ENCODE measurements around the gene TUBB6.
A peak's percentile ranks its signal among the peaks of the same experiment; 100 is the strongest.

TUBB6 gene

DNA sequence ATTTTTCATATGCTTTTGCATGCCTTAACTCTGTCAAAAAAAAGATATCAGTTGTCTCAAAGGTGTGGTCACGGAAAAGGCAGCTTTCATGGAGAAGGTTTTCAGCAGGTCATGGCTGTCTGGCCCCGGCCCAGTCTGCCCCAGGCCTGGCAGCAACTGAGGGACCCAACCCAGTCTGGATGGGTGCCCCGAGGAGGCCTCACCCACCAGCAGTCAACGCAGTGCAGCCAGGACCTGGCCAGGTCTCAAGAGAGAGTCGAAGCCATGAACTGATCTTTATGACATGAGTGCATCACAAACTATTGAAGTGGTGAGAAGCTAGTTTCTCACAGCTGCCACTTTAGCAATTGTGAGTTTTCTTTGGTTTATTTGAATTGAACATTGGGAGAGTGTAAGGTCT lies 7.9 kb downstream of the TUBB6 start:
- no peak for DNase-seq

- DNase-seq = no peak
Observed at GRCh38 chr18:12317664-12318333, 9.8 kb downstream of the TUBB6 start.

DNA sequence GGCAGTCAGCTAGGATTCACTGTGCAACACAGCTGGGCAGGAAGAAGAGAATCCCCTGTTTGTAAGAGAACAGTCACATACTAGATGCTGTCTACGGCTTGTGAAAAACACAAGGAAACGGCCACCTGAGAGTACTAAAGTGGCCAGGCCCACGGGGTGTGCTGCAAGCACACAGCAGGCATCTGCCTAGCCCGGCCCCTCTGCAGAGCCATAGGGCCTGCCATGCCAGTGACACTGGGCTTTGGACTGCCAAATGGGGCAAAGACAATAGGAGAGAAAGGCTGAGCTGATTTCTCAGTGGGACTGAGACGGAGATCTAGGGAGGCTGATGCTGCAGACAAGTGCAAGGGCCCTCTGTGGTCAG lies 10.3 kb downstream of the TUBB6 start:
- no peak for DNase-seq

GRCh38 chr18:12318857-12319256 lies 10.8 kb downstream of the TUBB6 start:
- DNase-seq = no peak

GRCh38 chr18:12321333-12321732 lies 13.3 kb downstream of the TUBB6 start:
- DNase-seq = no peak

GRCh38 chr18:12324991-12325725 lies 17.1 kb downstream of the TUBB6 start:
- DNase-seq = no peak

GRCh38 chr18:12325726-12326245 lies 17.7 kb downstream of the TUBB6 start:
- no peak for DNase-seq

- DNase-seq = no peak
Observed at GRCh38 chr18:12326711-12327460, 18.8 kb downstream of the TUBB6 start.

DNA sequence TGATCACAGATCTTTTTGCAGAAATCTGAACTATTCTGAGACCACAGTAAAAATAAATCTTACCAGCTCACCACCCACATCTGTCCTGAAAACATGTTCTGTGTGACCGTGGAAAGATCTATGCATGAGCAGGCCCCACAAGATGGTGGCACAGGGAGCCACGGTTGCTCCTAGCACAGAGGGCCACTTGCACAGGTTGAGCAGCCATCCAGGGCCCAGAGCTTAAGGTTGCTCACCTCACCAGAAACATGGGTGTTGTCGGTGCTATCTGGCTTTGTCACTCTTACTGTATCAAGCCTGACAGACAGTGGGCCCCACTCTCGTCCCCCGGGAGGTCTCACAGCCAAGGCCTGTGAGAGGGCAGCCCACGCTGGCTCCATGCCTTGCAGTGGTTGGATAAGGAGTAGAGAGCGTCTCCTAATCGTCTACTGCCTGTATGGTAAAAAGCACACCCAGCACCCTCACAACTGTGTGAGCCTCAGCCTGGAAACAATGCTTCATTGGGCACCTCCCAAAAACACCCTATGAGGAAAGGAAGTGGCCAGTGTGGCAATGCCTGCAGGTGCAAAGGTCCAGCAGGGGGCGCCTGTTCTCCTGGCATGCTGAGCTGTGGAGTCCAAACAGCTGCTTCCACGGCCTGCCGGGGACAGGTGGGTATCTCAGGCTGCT lies 19.6 kb downstream of the TUBB6 start:
- peak; percentile 87 for DNase-seq

DNA sequence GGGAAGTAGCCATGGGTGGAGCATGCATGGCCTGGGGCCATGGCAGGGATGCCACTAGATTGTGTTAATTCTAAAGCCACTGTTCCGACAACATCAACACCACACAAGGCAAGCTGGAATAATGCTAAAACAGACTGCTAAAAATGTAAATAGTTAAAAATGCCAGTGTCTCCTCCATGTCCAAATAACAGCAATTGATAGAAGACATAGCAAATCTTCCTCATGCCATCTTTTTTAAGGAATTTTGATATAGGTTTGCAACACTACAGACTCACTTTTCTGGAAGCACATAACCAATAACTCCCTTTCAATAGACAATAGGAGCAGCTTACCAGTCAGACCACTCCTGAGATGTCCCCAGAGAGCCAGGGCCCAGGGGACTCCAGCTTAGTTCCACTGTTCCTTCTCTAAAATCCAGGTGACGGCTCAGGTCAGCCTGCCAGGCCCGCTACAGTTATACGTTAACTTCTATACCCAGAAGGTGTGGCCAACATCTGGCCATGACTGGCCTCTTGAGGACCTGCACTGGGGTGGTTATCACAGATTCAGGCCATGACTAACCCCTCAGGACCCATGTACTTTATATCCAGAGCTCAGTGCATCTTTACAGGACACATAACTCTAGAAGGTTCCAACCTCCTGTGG lies 20.3 kb downstream of the TUBB6 start:
- DNase-seq = no peak

- no peak for DNase-seq
Observed at GRCh38 chr18:12329125-12329698, 21.2 kb downstream of the TUBB6 start.

DNA sequence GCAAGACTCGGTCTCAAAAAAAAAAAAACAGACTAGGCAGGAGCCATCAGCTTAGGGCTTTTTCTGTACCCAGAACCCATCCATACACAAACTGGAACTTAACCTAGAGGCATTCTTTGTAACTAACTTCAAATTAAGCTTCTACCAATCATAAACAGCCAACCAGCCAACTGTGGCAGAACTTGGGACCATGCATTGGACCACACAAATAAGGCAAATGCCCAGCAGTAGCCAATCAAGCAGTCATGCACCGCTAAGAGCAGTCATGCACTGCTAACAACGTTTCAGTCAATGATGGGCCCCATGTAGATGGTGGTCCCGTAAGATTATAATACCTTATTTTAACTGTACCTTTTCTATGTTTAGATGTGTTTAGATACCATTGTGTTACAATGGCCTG lies 22.7 kb downstream of the TUBB6 start:
- DNase-seq = no peak

GRCh38 chr18:12333506-12334290 lies 25.7 kb downstream of the TUBB6 start:
- DNase-seq = no peak

GRCh38 chr18:12334366-12334808 lies 26.3 kb downstream of the TUBB6 start:
- DNase-seq = no peak

GRCh38 chr18:12334863-12335262 lies 26.8 kb downstream of the TUBB6 start:
- no peak for DNase-seq

GRCh38 chr18:12335503-12335902 lies 27.5 kb downstream of the TUBB6 start:
- DNase-seq = no peak

DNA sequence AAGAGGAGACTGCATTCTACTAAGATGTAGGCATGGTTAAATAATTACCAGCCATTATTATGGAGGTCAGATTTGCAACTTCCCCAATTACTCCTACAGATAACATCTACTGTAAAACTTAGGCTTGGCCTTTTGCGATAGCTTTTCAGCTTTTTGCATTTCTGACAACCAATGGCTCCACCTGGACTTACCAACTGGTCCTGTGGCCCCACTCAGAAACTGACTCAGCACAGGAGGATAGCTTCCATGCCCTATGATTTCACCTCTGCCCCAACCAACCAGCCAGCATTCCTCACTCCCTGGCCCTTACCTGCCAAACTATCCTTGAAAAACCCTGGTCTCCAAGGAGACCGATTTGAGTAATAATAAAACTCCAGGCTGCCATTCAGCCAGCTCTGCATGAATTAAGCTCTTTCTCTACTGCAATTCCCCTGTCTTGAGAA lies 28.2 kb downstream of the TUBB6 start:
- no peak for DNase-seq

DNA sequence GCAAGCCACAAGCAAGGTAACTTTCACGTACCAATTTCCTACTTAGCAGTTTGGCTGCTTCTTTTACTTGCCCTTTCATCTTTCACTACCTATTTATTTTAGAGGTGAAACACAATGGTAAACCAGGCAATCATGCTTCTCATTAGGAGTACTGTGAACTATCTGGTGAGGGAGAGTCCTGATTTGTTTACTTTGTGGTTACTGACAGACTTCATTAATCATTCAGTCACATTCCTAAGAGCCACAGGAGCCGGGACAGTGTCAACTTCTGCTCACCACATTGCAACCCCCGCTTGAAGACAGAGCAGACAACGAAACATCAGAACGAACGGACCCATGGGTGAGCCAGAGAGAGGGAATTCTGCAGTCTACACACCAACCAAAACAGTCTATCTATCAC lies 28.8 kb downstream of the TUBB6 start:
- no peak for DNase-seq

GRCh38 chr18:12338382-12338781 lies 30.3 kb downstream of the TUBB6 start:
- DNase-seq = no peak

DNA sequence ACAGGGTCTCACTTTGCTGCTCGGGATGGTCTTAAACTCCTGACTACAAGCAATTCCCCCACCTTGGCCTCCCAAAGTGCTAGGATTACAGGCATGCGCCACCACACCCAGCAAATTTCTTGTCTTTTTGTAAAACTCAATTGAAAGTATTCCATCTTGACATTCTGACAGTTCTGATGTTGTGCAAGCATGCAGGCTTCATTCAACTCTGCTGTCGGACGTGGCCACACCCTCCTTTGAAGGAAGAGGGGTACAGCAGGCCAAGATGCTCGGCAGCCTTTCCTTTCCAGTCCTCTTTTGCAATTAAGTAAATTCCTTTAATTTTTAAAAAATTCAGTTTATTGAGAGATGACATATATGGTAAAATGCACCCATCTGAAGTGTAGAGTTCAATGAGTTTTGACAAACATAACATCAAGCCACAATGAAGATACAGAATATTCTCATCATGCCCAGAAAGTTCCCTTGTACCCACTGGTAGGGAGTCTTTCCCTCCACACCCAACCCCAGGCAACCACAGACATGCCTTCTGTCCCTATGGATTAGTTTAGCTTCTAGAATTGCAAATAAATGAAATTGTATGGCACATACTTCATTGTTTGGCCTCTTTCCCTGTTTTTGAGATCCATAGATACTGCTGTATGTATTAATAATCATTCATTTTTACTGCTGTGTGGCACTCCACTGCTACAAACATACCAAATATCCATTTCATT lies 33.1 kb downstream of the TUBB6 start:
- DNase-seq = no peak

GRCh38 chr18:12342661-12343060 lies 34.6 kb downstream of the TUBB6 start:
- no peak for DNase-seq
